Activated T-helper 17 cell treated with anti-CD3 and anti-CD28 coated beads, Interleukin-2, amount 50 U/mL, for 72 hours (primary cell): ENCODE measurements around the gene RNU1-4. TPM values are rescaled to one million over a fixed set of nuclear protein-coding genes. Genes with fewer than 3 reads are reported as not detected.
"Not testable (repeated sequence)": the region's sequence is repeated elsewhere in the genome, so short reads cannot be mapped to it uniquely, and the experiment has no call there.

Experiments
- ATAC-seq: fragments of 150-1000 bp; cut with Tn5 transposase; replicated peaks from 2 replicates; pipeline ENCODE4 v1.10.0; 2021; ENCODE audit warnings: mild to moderate bottlenecking, moderate library complexity
- H3K27ac Mint-ChIP-seq: one replicate; pipeline ENCODE4 v1.8.0; 2022; ENCODE audit warnings: mixed read lengths
- H3K27me3 Mint-ChIP-seq: one replicate; pipeline ENCODE4 v1.8.0; 2022; ENCODE audit warnings: mixed read lengths
- H3K36me3 Mint-ChIP-seq: one replicate; pipeline ENCODE4 v1.8.0; 2022; ENCODE audit warnings: low read depth, mild to moderate bottlenecking, mixed read lengths
- H3K4me1 Mint-ChIP-seq: one replicate; pipeline ENCODE4 v1.8.0; 2022; ENCODE audit warnings: mixed read lengths
- H3K4me3 Mint-ChIP-seq: one replicate; pipeline ENCODE4 v1.8.0; 2022; ENCODE audit warnings: mild to moderate bottlenecking, mixed read lengths
- H3K9me3 Mint-ChIP-seq: one replicate; pipeline ENCODE4 v1.8.0; 2022; ENCODE audit warnings: mixed read lengths
- total RNA-seq, 2 donors: library from RNA; stranded (reverse); gene quantifications; one replicate each; pipeline ENCODE4 v1.2.3, GENCODE V29; 2022

Gene RNU1-4
- total RNA-seq, 2 donors from 2014 or later: 1,202 to 2,371 TPM

- not testable (repeated sequence) for H3K4me3 Mint-ChIP-seq, H3K9me3 Mint-ChIP-seq, H3K4me1 Mint-ChIP-seq, H3K36me3 Mint-ChIP-seq, ATAC-seq, H3K27ac Mint-ChIP-seq
- peaks cover 14% of the 10 kb centered on the region for H3K27me3 Mint-ChIP-seq
Observed at GRCh38 chr1:16781625-16782024, 41.3 kb downstream of the RNU1-4 start.

- H3K4me3 Mint-ChIP-seq, H3K27me3 Mint-ChIP-seq, H3K27ac Mint-ChIP-seq, ATAC-seq, H3K36me3 Mint-ChIP-seq, H3K4me1 Mint-ChIP-seq, H3K9me3 Mint-ChIP-seq: not testable (repeated sequence)
Observed at GRCh38 chr1:16784955-16785354, 44.6 kb downstream of the RNU1-4 start.

GRCh38 chr1:16786362-16786761 is 46.0 kb downstream of the RNU1-4 start:
- not testable (repeated sequence) for H3K27me3 Mint-ChIP-seq

GRCh38 chr1:16787175-16787574 is 46.9 kb downstream of the RNU1-4 start:
- not testable (repeated sequence) for H3K4me3 Mint-ChIP-seq, H3K4me1 Mint-ChIP-seq, H3K27me3 Mint-ChIP-seq, H3K36me3 Mint-ChIP-seq, H3K27ac Mint-ChIP-seq, ATAC-seq, H3K9me3 Mint-ChIP-seq

More at GRCh38 chr1:16786362-16786761, 46.0 kb downstream of the RNU1-4 start:
- H3K4me3 Mint-ChIP-seq, ATAC-seq, H3K9me3 Mint-ChIP-seq, H3K4me1 Mint-ChIP-seq, H3K36me3 Mint-ChIP-seq, H3K27ac Mint-ChIP-seq: not testable (repeated sequence)

GRCh38 chr1:16787711-16788110 is 47.4 kb downstream of the RNU1-4 start:
- not testable (repeated sequence) for H3K9me3 Mint-ChIP-seq, H3K4me3 Mint-ChIP-seq, H3K4me1 Mint-ChIP-seq, ATAC-seq, H3K27me3 Mint-ChIP-seq, H3K36me3 Mint-ChIP-seq, H3K27ac Mint-ChIP-seq

Other genes starting within 250 kb of the RNU1-4 start
- gene RNU1-1, start 226.2 kb upstream of the RNU1-4 start, total RNA-seq: 1,000 to 10,000 TPM; 1,202 to 2,371 TPM
- gene NBPF1, start 127.0 kb upstream of the RNU1-4 start, total RNA-seq: 1 to 10 TPM; 6.1 to 6.8 TPM
- gene RNU1-3, start 73.6 kb upstream of the RNU1-4 start, total RNA-seq: 1,000 to 10,000 TPM; 1,202 to 2,371 TPM
- 1,000 to 10,000 TPM; 1,202 to 2,371 TPM for gene RNU1-2, start 155.5 kb downstream of the RNU1-4 start, total RNA-seq
- 10 to 100 TPM; 21.2 to 24.5 TPM for gene CROCC, start 181.4 kb downstream of the RNU1-4 start, total RNA-seq
- not detected for gene MFAP2, start 240.1 kb downstream of the RNU1-4 start, total RNA-seq